Measurements from ENCODE around the gene STX8.

STX8 gene

DNA sequence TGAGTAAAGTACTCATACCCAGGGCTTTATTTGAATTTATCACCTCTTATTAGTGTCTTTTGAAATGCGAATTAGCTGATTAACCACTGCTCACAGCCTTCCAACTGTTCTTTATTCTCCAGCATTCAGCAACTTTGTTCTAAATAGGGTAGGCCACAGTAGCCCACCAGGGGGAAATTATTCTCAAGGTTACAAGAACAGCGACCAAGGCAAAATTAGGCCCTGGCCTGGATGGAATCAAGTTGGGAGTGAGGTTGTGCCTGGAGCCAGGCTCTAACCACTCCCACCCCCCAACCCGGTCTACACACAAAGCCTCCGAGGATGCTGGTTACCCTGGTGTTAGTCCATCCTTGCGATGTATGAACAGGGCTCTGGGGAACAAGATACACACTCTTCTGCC is 245.5 kb downstream of the STX8 start:
- no peak for ATAC-seq
- TF ChIP-seq, protein P1, sequence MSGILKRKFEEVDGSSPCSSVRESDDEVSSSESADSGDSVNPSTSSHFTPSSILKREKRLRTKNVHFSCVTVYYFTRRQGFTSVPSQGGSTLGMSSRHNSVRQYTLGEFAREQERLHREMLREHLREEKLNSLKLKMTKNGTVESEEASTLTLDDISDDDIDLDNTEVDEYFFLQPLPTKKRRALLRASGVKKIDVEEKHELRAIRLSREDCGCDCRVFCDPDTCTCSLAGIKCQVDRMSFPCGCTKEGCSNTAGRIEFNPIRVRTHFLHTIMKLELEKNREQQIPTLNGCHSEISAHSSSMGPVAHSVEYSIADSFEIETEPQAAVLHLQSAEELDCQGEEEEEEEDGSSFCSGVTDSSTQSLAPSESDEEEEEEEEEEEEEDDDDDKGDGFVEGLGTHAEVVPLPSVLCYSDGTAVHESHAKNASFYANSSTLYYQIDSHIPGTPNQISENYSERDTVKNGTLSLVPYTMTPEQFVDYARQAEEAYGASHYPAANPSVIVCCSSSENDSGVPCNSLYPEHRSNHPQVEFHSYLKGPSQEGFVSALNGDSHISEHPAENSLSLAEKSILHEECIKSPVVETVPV (CRISPR knock-in tag; IDR thresholded peaks at IDR 0.05), result no peak
- TF ChIP-seq ESRRG (CRISPR knock-in tag; IDR thresholded peaks at IDR 0.05) (no peak), ZC3H10 (CRISPR knock-in tag; IDR thresholded peaks at IDR 0.05) (no peak)
- TF ChIP-seq, protein P2, sequence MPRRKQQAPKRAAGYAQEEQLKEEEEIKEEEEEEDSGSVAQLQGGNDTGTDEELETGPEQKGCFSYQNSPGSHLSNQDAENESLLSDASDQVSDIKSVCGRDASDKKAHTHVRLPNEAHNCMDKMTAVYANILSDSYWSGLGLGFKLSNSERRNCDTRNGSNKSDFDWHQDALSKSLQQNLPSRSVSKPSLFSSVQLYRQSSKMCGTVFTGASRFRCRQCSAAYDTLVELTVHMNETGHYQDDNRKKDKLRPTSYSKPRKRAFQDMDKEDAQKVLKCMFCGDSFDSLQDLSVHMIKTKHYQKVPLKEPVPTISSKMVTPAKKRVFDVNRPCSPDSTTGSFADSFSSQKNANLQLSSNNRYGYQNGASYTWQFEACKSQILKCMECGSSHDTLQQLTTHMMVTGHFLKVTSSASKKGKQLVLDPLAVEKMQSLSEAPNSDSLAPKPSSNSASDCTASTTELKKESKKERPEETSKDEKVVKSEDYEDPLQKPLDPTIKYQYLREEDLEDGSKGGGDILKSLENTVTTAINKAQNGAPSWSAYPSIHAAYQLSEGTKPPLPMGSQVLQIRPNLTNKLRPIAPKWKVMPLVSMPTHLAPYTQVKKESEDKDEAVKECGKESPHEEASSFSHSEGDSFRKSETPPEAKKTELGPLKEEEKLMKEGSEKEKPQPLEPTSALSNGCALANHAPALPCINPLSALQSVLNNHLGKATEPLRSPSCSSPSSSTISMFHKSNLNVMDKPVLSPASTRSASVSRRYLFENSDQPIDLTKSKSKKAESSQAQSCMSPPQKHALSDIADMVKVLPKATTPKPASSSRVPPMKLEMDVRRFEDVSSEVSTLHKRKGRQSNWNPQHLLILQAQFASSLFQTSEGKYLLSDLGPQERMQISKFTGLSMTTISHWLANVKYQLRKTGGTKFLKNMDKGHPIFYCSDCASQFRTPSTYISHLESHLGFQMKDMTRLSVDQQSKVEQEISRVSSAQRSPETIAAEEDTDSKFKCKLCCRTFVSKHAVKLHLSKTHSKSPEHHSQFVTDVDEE (CRISPR knock-in tag; IDR thresholded peaks at IDR 0.05), result no peak

DNA sequence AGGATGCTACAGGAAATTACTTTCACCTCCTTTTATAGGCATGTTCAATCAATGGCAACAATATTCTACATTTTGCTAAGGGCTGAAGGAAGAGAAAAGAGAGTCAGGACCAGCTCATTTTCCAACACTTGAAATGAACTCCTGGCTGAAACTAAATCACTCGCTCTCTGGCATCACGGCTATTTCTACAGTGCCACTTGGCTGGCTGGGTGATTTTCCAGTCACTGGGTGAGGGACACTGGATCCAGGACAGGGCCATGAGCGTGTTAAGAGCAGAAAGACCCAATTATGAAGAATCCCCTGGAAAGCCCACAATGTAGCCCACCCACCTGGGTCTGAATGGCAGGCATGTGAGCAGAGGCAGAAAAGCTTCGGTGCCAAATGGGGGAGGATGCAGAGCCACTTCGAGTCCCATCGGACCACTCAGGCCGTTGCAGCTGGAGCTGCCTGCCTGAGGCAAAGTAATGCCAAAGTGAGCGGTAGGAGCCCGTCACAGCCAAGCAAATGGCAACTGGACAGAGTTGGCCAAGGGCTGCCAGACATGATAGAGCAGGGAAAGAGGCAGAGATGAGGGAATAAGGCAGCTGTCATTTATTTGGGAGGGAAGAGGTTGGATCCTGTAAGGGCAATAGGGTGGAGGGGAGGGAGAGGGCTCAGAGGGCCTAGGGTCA is 246.2 kb downstream of the STX8 start:
- TF ChIP-seq TOX (CRISPR knock-in tag; IDR thresholded peaks at IDR 0.05; ENCODE audit: borderline replicate concordance), result no peak
- TF ChIP-seq ESRRG (CRISPR knock-in tag; IDR thresholded peaks at IDR 0.05), result no peak
- TF ChIP-seq, protein P2 (CRISPR knock-in tag; IDR thresholded peaks at IDR 0.05), result no peak
- no peak for ATAC-seq

DNA sequence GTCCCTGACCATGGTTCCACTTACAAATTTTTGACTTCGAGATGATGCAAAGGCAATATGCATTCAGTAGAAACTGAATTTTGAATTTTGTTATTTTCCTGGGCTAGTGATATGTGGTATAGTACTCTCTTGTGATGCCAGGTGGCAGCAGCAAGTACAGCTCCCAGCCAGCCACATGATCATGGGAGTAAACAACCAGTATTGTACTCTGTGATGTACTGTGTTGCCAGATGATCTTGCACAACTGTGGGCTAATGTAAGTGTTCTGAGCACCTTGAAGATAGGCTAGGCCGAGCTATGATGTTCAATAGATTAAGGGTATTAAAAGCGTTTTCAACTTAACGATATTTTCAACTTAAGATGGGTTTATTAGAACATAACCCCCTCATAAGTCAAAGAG is 250.8 kb downstream of the STX8 start:
- no peak for ATAC-seq
- no peak for TF ChIP-seq ZFP3 (CRISPR knock-in tag; IDR thresholded peaks at IDR 0.05)
- TF ChIP-seq SNAI2 (CRISPR knock-in tag; IDR thresholded peaks at IDR 0.05), result no peak
- TF ChIP-seq ESRRG (CRISPR knock-in tag; IDR thresholded peaks at IDR 0.05), result no peak
- TF ChIP-seq ZNF565 (CRISPR knock-in tag; conservative IDR thresholded peaks at IDR 0.05; ENCODE audit: low read depth), result no peak
- no peak for TF ChIP-seq GLIS3 (CRISPR knock-in tag; IDR thresholded peaks at IDR 0.05)
- no peak for TF ChIP-seq ZNF8 (CRISPR knock-in tag; IDR thresholded peaks at IDR 0.05)
- TF ChIP-seq, protein P3, sequence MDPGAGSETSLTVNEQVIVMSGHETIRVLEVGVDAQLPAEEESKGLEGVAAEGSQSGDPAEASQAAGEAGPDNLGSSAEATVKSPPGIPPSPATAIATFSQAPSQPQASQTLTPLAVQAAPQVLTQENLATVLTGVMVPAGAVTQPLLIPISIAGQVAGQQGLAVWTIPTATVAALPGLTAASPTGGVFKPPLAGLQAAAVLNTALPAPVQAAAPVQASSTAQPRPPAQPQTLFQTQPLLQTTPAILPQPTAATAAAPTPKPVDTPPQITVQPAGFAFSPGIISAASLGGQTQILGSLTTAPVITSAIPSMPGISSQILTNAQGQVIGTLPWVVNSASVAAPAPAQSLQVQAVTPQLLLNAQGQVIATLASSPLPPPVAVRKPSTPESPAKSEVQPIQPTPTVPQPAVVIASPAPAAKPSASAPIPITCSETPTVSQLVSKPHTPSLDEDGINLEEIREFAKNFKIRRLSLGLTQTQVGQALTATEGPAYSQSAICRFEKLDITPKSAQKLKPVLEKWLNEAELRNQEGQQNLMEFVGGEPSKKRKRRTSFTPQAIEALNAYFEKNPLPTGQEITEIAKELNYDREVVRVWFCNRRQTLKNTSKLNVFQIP (CRISPR knock-in tag; IDR thresholded peaks at IDR 0.05; ENCODE audit: borderline replicate concordance, low read depth), result no peak
- TF ChIP-seq ZFP30 (CRISPR knock-in tag; IDR thresholded peaks at IDR 0.05), result no peak
- TF ChIP-seq PPARA (CRISPR knock-in tag; IDR thresholded peaks at IDR 0.05; ENCODE audit: borderline replicate concordance), result no peak
- TF ChIP-seq PATZ1 (CRISPR knock-in tag; IDR thresholded peaks at IDR 0.05; ENCODE audit: borderline replicate concordance), result no peak
- TF ChIP-seq BACH2 (CRISPR knock-in tag; IDR thresholded peaks at IDR 0.05; ENCODE audit: borderline replicate concordance), result no peak
- TF ChIP-seq, protein P1 (CRISPR knock-in tag; IDR thresholded peaks at IDR 0.05), result no peak
- TF ChIP-seq CREB5 (CRISPR knock-in tag; IDR thresholded peaks at IDR 0.05; ENCODE audit: low read depth), result no peak
- TF ChIP-seq TOX (CRISPR knock-in tag; IDR thresholded peaks at IDR 0.05; ENCODE audit: borderline replicate concordance), result no peak
- no peak for TF ChIP-seq ZC3H10 (CRISPR knock-in tag; IDR thresholded peaks at IDR 0.05)
- no peak for TF ChIP-seq TCF4 (CRISPR knock-in tag; IDR thresholded peaks at IDR 0.05; ENCODE audit: borderline replicate concordance)
- TF ChIP-seq ISL1 (CRISPR knock-in tag; IDR thresholded peaks at IDR 0.05), result no peak
